ENCODE data around the gene CAND2. TPM values are rescaled to one million over a fixed set of nuclear protein-coding genes. Genes with fewer than 3 reads are reported as not detected.

The CAND2 gene
- total and polyA plus RNA-seq, 2 of the 8 experiments (the other 6 are each of a cell fraction or from before 2014, with no cell fraction given) = 8.7 TPM

GRCh38 chr3:12750658-12751071, 45.8 kb upstream of the CAND2 start (continued):
- TF ChIP-seq CHD7 (IDR thresholded peaks at IDR 0.05; ENCODE audit: insufficient replicate concordance, low read length) (no peak), KDM5A (IDR thresholded peaks at IDR 0.05; ENCODE audit: low read length) (no peak)

All from H1 (cell line).